HG02571 (cell line): ENCODE measurements around the gene SUN2.

Experiments
- ATAC-seq: cut with Tn5 transposase; IDR thresholded peaks from one replicate; pipeline ENCODE4 v1.9.1; 2021; ENCODE audit warnings: mild to moderate bottlenecking, moderate library complexity; ENCODE audit not compliant: unreplicated experiment

Gene SUN2

GRCh38 chr22:38700270-38700788 lies 55.5 kb downstream of the SUN2 start:
- ATAC-seq: peak; percentile 7

GRCh38 chr22:38699784-38700183 lies 56.0 kb downstream of the SUN2 start:
- no peak for ATAC-seq

GRCh38 chr22:38699143-38699542 lies 56.7 kb downstream of the SUN2 start:
- no peak for ATAC-seq

GRCh38 chr22:38698407-38699094 lies 57.2 kb downstream of the SUN2 start:
- ATAC-seq: no peak

- ATAC-seq: no peak
Measured at GRCh38 chr22:38697425-38698089, 58.2 kb downstream of the SUN2 start.

GRCh38 chr22:38696606-38697424 lies 59.0 kb downstream of the SUN2 start:
- no peak for ATAC-seq

GRCh38 chr22:38694940-38695339 lies 60.9 kb downstream of the SUN2 start:
- no peak for ATAC-seq

- ATAC-seq: no peak
Measured at GRCh38 chr22:38694049-38694448, 61.7 kb downstream of the SUN2 start.

- no peak for ATAC-seq
Measured at GRCh38 chr22:38689651-38690050, 66.1 kb downstream of the SUN2 start.

- no peak for ATAC-seq
Measured at GRCh38 chr22:38685761-38686160, 70.0 kb downstream of the SUN2 start.

- ATAC-seq: no peak
Measured at GRCh38 chr22:38684895-38685294, 70.9 kb downstream of the SUN2 start.
